22Rv1 (cell line): ENCODE measurements around the gene GOLGA8F.
"Not testable (repeated sequence)": the region's sequence is repeated elsewhere in the genome, so short reads cannot be mapped to it uniquely, and the experiment has no call there.

ENCODE experiments used
- H3K27ac ChIP-seq: fragments of 450-650 bp; 2 replicates; pipeline ENCODE4 v1.5.1; 2017

Gene GOLGA8F, protein sequence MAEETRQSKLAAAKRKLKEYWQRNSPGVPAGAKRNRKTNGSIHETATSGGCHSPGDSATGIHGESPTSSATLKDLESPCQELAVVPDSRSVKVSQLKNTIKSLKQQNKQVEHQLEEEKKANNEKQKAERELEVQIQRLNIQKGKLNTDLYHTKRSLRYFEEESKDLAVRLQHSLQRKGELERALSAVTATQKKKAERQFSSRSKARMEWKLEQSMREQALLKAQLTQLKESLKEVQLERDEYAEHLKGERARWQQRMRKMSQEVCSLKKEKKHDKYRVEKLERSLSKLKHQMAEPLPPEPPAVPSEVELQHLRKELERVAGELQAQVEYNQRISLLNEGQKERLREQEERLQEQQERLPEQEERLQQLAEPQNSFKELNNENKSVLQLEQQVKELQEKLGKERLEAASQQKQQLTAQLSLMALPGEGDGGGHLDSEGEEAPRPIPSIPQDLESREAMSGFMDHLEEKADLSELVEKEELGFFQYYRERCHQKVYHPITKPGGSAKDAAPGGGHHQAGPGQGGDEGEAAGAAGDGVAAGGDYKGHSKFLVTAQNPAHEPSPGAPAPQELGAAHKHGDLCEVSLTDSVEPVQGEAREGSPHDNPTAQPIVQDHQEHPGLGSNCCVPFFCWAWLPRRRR

GRCh38 chr15:28378364-28378763 is at the start of gene GOLGA8F:
Gene GOLGA8F, plus strand, starts transcription at chr15:28378664. Its CDS starts 98 bp downstream, at chr15:28378762.
- not testable (repeated sequence) for H3K27ac ChIP-seq

- H3K27ac ChIP-seq: not testable (repeated sequence)
Measured at GRCh38 chr15:28357984-28358383, 20.5 kb upstream of the GOLGA8F start, which contains the start of gene GOLGA6L24. Gene GOLGA6L24, minus strand, starts transcription at chr15:28358084. Its CDS starts 61 bp downstream, at chr15:28358023.

DNA sequence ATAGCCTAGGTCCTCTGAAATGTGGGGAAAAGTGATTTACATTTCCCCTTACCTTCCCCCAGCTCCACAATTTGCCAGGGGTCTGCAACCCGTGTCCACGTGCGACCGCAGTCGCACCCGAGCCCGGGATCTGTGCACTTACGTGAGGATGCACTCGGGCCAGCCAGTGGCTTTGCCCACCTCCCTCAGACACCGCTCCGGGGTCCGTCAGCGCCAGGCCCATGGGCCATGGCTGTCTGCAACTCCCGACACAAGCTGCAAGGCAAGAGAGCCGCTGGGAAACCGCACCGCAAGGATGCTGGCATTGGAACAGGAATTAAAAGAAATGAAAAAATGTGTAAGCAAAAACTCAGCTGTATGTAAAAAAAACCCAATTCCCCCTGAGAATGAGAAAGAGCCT is 13.0 kb upstream of the GOLGA8F start:
- H3K27ac ChIP-seq: not testable (repeated sequence)

- H3K27ac ChIP-seq: not testable (repeated sequence)
Measured at GRCh38 chr15:28380053-28380452, 1.6 kb downstream of the GOLGA8F start.

- not testable (repeated sequence) for H3K27ac ChIP-seq
Measured at GRCh38 chr15:28396022-28396421, 17.6 kb downstream of the GOLGA8F start.

DNA sequence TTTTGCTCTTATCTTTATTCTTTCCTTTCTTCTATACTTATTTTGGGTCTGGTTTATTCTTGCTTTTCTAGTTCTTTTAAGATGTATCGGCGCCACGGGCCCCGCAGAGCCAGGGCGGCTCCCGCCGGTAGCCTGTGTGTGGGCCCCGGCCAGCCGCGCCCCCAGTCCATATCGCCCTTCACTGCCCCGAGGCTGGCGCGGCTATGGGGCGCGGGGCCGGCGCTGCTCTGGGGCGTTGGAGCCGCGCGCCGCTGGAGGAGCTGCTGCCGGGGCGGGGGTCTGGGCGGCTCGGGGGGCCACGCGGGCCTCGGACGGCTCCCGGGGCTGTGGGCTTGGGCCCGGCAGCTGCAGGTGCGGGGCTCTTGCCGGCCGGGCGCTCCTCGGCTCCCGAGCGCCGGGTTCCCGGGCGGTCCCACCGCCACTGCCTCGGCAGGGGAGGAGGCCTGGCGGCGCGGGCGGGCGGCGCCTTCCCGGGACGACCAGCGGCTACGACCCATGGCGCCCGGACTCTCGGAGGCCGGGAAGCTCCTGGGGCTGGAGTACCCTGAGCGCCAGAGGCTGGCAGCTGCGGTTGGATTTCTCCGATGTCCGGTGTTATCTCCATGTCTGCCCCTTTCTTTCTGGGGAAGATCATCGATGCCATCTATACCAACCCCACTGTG is 24.4 kb downstream of the GOLGA8F start:
- not testable (repeated sequence) for H3K27ac ChIP-seq

DNA sequence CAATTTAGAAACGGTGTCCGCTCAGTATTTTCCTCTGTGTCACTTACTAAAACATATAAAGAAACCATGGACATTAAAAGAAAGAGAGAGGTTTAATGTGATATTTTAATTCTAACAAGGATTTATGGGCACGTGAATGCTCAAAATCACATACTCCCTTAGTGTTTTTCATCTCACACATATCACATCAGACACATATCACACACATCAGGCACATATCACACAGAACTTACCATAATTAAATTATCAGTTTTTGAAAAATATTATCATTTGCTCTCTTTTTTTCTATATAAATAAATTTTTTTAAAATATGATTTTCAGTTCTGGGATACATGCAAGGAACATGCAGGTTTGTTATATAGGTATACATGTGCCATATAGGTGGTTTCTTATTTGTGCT is 42.0 kb downstream of the GOLGA8F start:
- not testable (repeated sequence) for H3K27ac ChIP-seq

GRCh38 chr15:28435594-28435993 is 57.1 kb downstream of the GOLGA8F start:
- H3K27ac ChIP-seq: not testable (repeated sequence)
